HG03196 (cell line): ENCODE data around the gene PLA2G2D.
"Not testable (repeated sequence)": the region's sequence is repeated elsewhere in the genome, so short reads cannot be mapped to it uniquely, and the experiment has no call there.

Experiments used
- ATAC-seq: cut with Tn5 transposase; IDR thresholded peaks from one replicate; pipeline ENCODE4 v1.9.1; 2021; ENCODE audit not compliant: unreplicated experiment

Gene PLA2G2D

DNA sequence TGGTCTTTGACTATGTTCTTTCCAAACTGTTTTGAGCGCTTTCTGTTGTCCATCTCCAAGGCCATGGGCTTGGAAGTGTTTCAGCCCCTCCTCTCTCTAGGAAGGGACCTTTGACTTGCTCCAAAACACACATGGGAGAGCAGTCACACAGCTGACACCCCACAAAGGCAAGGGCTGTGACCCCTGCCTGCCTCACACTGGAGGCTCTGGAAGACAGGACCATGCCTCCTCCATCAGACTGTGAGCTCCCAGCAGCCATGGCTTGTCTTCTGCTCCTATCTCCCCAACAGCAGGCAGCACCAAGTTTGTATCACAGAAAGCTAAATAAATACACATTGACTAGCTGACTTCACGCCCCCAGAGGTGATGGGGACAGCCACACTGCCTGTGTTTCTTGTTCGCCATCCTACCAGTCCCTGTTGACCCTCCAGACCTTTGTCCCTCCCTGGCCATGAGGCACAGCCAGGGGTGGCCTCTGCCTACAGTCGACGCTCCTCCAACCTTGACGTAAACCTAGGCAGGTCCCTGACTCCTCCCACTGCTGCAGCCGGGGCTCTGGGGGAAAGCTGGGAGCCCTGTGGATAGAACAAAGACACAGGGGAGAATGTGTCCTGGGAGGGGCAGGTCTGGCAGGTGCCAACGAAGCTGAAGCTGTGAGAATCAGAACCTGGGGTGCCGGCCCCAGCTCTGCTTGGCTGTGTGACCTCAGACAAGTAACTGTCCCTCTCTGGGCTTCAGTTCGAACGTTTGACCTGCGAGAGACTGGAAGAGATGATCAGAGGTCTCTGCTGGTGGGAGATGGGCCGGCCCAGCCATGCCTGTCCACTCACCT is 24.6 kb upstream of the PLA2G2D start:
- ATAC-seq = no peak

DNA sequence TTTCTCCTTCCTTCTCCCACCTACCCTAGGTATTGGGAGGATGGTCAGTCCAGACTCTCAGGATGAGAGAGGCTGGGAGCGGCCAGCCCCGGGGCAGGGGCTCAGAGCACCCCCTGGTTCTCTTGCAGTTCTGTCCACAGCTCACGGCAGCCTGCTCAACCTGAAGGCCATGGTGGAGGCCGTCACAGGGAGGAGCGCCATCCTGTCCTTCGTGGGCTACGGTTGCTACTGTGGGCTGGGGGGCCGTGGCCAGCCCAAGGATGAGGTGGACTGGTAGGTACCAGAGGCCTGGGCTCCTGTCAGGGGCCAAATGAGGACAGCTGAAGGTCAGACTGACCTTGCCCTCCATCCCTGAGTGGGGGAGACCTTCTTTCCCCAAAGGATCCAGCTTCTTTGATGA is 24.0 kb upstream of the PLA2G2D start:
- ATAC-seq = no peak

- no peak for ATAC-seq
Observed at GRCh38 chr1:20142001-20142710, 22.8 kb upstream of the PLA2G2D start.

DNA sequence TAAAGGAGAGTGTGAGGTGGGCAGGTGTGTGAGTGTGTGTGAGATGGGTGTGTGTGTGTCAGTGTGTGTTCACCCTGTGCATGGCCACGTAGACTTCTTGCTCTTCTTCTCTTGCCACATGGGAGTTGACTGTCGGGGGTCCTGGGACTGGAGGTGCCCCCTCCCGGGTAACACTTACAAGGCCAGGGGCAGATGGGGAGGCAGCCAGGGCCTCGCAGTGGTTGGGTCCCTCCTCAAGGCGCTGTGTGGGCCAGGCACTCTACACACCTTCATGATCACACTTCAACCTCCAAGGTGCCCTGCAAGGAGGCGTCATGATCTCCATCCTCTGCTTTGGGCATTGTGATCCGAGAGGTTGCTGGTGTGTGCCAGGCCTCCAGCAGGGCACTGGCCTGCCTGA is 22.1 kb upstream of the PLA2G2D start:
- ATAC-seq = no peak

- ATAC-seq = no peak
Observed at GRCh38 chr1:20141001-20141400, 21.7 kb upstream of the PLA2G2D start.

GRCh38 chr1:20139776-20140612 is 20.7 kb upstream of the PLA2G2D start:
- no peak for ATAC-seq

- no peak for ATAC-seq
Observed at GRCh38 chr1:20138961-20139550, 19.7 kb upstream of the PLA2G2D start, which contains the start of gene PLA2G2F. Gene PLA2G2F (plus strand): TSS chr1:20139323. CDS start chr1:20139428, 105 bp downstream.

GRCh38 chr1:20138346-20138745 is 19.0 kb upstream of the PLA2G2D start:
- no peak for ATAC-seq

- no peak for ATAC-seq
Observed at GRCh38 chr1:20137604-20138003, 18.3 kb upstream of the PLA2G2D start.

- no peak for ATAC-seq
Observed at GRCh38 chr1:20137055-20137454, 17.7 kb upstream of the PLA2G2D start.

DNA sequence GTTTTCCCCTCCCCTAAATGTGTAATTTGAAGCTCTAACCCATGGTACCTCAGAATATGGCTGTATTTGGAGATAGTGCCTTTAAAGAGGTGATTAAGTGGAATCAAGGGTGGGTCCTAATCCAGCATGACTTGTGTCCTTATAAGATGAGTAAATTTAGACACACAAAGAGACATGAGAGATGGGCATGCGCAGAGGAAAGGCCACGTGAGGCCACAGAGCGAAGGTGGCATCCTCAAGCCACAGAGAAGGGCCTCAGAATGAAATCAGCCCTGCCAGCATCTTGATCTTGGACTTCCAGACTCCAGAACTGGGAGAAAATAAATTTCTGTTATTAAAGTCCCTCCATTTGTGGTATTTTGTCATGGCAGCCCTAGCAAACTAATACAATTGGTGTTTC is 16.9 kb upstream of the PLA2G2D start:
- no peak for ATAC-seq

DNA sequence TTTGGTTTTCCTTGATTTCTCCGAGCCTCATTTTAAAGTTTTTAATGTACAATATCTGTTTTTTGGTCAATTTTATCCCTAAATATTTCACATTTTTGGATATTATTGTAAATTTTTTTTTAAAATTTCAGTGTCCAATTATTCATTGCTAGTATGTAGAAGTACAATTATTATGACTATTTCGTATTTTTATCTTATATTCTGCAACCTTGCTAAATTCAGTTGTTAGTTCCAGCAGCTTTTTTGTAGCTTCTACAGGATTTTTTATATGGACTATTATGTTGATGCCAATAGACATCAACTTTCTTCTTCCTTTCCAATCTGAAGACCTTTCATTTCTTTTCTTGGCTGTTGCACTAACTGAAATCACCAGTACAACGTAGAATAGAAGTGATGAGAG is 15.7 kb upstream of the PLA2G2D start:
- ATAC-seq = no peak

GRCh38 chr1:20130518-20130917 is 11.2 kb upstream of the PLA2G2D start:
- not testable (repeated sequence) for ATAC-seq

GRCh38 chr1:20126806-20127440 is 7.6 kb upstream of the PLA2G2D start:
- ATAC-seq = no peak

DNA sequence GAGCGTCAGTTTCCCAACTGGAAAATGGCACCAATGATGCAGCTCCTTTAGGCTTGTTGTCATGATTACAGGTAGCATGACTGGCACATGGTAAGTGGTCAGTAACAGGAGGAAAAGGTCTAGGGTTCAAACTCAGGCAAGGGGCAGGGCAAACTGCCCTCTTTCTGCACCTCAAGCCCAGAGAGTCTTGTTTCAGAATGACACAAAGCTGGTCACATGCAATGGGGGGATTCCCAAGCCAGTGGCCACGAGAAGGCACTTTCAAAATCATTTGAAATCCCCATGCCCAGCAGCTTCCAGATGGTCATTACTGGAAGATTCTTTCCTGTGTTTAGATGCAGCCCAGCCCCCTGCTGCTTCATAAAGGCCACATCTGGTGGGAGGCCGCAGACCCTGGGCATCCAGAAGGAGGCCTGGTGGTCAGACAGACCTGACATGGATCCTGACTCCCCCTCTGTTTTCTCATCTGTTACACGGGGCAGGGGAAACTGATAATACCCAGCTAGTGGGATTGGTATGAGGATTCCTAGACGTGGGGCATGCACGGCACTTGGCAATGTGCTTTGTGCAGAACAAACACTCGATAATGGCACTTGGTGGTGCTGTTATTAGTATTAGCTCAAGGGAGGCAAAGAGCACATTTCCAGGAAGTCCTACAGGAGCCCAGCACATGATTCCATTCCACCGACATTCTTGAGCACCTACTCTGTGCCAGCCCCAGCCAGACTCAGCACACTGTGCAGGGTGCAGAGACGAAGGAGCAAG is 6.9 kb upstream of the PLA2G2D start:
- peak; percentile 51 for ATAC-seq

- ATAC-seq = no peak
Observed at GRCh38 chr1:20125100-20125499, 5.8 kb upstream of the PLA2G2D start.

- ATAC-seq = no peak
Observed at GRCh38 chr1:20124456-20125057, 5.2 kb upstream of the PLA2G2D start.

DNA sequence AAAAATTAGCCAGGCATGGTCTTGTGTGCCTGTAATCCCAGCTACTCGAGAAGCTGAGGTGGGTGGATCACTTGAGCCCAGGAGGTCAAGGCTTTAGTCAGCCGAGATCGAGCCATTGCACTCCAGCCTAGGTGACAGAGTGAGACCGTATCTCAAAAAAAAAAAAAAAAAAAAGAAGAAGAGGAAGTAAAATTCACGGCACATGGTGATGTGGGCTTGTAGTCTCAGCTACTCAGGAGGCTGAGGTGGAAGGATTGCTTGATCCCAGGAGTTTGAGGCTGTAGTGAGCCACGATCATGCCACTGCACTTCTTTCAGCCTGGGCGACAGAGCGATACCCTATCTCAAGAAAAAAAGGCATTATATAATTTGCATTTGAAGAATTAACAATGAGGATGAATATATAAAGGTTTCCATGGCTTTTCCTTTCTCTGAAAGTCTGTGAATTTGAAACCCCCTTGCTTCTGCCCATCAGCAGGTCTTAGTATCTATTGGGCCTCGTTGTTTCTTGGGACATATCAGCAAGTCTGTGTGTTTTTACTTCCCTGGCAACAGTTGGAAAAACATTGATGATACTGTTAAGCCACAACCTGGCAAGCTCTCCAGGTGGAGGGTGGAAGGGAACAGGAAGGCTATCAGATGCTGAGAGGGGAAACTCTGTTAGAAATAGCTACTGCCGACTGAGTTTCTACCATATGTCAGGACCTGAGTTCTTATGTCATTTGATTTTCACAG is 4.6 kb upstream of the PLA2G2D start:
- ATAC-seq = no peak

DNA sequence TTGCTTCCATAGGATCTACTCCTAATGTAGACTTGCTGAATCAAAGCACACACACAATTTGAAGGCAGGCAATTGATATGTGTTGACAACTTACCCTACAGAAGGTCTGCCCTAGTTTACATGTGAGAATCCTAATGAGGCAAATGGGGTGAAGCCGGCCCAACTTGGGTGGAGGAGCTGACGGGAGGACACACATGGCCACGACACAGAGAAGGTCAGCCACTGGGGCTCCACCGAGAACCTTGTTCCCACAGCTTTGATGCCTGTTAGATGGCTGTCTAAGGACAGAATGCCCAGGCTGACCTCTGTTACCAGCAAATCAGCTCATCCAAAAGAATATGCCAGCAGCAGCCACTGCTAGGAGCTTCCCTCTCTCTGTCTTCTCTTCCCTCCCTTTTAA is 1.5 kb upstream of the PLA2G2D start:
- no peak for ATAC-seq
